PC-3 (cell line): Measurements from ENCODE around the gene ACOXL. TPM values are rescaled to one million over a fixed set of nuclear protein-coding genes. Genes with fewer than 3 reads are reported as not detected.

Experiments
- ATAC-seq: fragments of 200-7000 bp; cut with Tn5 transposase; 2 replicates; pipeline ENCODE4 v1.9.1; 2020; ENCODE audit warnings: mild to moderate bottlenecking, moderate library complexity
- BruUV-seq: library from RNA; stranded (reverse); fragments of 400-500 nt; replicated peaks from 2 replicates; lab custom pipeline; 2021; lab: Mats Ljungman, UMichigan
- CTCF ChIA-PET: fragments of 300-600 bp; sonication (Branson Sonifier 250); formaldehyde crosslinking; loops from one replicate; lab custom pipeline; 2022; ENCODE audit warnings: antibody characterized with exemption; lab: Charles Lee
- POLR2A ChIA-PET: fragments of 300-600 bp; sonication (Branson Sonifier 250); formaldehyde crosslinking; loops from one replicate; lab custom pipeline; 2022; ENCODE audit warnings: antibody characterized with exemption; ENCODE audit not compliant: unreplicated experiment; lab: Charles Lee
- DNase-seq: peaks from one replicate; pipeline ENCODE4 v3.0.0-alpha.2; 2015
- H2AFZ ChIP-seq: fragments of 300-600 bp; sonication (generic); 2 replicates; pipeline ENCODE4 v1.6.0; 2016; ENCODE audit warnings: antibody characterized with exemption, low read length
- H3F3A ChIP-seq: fragments of 300-600 bp; sonication (generic); one replicate; pipeline ENCODE4 v1.6.0; 2017; ENCODE audit warnings: antibody characterized with exemption, low read length, control low read depth, mild to moderate bottlenecking; ENCODE audit not compliant: unreplicated experiment
- H3K27ac ChIP-seq: fragments of 300-600 bp; sonication (generic); 2 replicates; pipeline ENCODE4 v1.5.1; 2016; ENCODE audit warnings: mild to moderate bottlenecking, low read length
- H3K27me3 ChIP-seq: fragments of 300-600 bp; sonication (generic); 2 replicates; pipeline ENCODE4 v1.6.1; 2016; ENCODE audit warnings: low read length, mixed read lengths
- H3K36me3 ChIP-seq: fragments of 300-600 bp; sonication (generic); 2 replicates; pipeline ENCODE4 v1.6.1; 2016; ENCODE audit warnings: low read depth, mixed run types, low read length, mixed read lengths
- H3K4me1 ChIP-seq: fragments of 300-600 bp; sonication (generic); 2 replicates; pipeline ENCODE4 v1.5.1; 2016; ENCODE audit warnings: low read length; ENCODE audit not compliant: insufficient read depth
- H3K4me2 ChIP-seq: fragments of 300-600 bp; sonication (generic); 2 replicates; pipeline ENCODE4 v1.6.0; 2016; ENCODE audit warnings: low read length
- H3K4me3 ChIP-seq: fragments of 300-600 bp; sonication (generic); 2 replicates; pipeline ENCODE4 v1.5.1; 2016; ENCODE audit warnings: mild to moderate bottlenecking, low read length, mixed read lengths
- H3K79me2 ChIP-seq: fragments of 300-600 bp; sonication (generic); 2 replicates; pipeline ENCODE4 v1.6.1; 2017; ENCODE audit warnings: low read length, mixed read lengths
- H3K9ac ChIP-seq: fragments of 300-600 bp; sonication (generic); 2 replicates; pipeline ENCODE4 v1.6.0; 2016; ENCODE audit warnings: mild to moderate bottlenecking, low read length
- H3K9me2 ChIP-seq: fragments of 300-600 bp; sonication (generic); replicated peaks from 2 replicates; pipeline ENCODE4 v1.6.1; 2016; ENCODE audit warnings: mixed run types, low read length, mixed read lengths
- H3K9me3 ChIP-seq: fragments of 300-600 bp; sonication (generic); 2 replicates; pipeline ENCODE4 v1.6.1; 2016; ENCODE audit warnings: low read length, mixed read lengths
- H4K20me1 ChIP-seq: fragments of 300-600 bp; sonication (generic); 2 replicates; pipeline ENCODE4 v1.6.1; 2016; ENCODE audit warnings: low read length, mixed read lengths
- CTCF ChIP-seq: fragments of 300-600 bp; sonication (generic); conservative IDR thresholded peaks from 2 replicates; pipeline ENCODE4 v1.5.1; 2017; ENCODE audit warnings: antibody characterized with exemption, low read depth, mild to moderate bottlenecking, low read length
- EZH2 ChIP-seq: fragments of 300-600 bp; sonication (generic); IDR thresholded peaks from one replicate; pipeline ENCODE4 v1.6.1; 2017; ENCODE audit warnings: antibody characterized with exemption, mild to moderate bottlenecking, low read length; ENCODE audit not compliant: unreplicated experiment
- EZH2phosphoT487 ChIP-seq: fragments of 300-600 bp; sonication (generic); IDR thresholded peaks from 2 replicates; pipeline ENCODE4 v1.6.1; 2018; ENCODE audit warnings: mild to moderate bottlenecking, antibody characterized with exemption, low read length, borderline replicate concordance
- intact Hi-C: fragments of 100-400 bp; cut with micrococcal nuclease; formaldehyde crosslinking; loops from 2 replicates; pipeline ENCODE4 v1.9.0; 2023
- total RNA-seq: library from RNA; depleted of rRNA; stranded (reverse); fragments of >200 nt; gene quantifications from 2 replicates; pipeline ENCODE4 v1.2.3, GENCODE V29; 2014

Gene ACOXL
- total RNA-seq, 1 experiment from 2014 or later: 16.3 TPM

DNA sequence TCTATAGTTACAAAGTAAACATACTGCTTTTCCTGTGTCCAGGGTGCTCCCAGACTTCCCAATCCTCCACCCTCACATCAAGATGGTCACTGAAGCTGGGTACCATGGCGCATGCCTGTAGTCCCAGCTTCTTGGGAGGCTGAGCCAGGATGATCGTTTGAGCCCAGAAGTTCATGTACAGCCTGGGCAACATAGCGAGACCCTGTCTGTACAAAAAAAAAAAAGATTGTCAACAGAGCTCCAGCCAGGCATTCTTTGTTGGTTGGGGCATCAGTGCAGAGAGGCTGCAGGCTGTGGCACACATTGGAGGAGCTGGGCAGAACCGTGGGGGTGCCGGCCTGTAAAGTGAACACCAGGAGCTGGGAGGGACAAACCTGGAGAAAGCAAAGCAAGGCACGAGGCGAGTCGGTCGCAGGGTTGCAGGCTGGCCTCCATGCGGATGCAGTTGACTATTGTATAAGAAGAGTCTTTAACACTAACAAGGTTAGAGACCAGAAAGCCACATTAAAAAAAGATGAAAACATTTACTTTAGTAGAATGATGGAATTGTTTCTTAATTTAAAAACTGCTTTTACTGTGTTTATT, 51.8 kb downstream of the ACOXL start:
- no peaks in the 10 kb centered on the region for H3K27me3 ChIP-seq
- H3K9me3 ChIP-seq: no peaks in the 10 kb centered on the region
- no peaks in the 10 kb centered on the region for H3K36me3 ChIP-seq
- peaks cover 7% of the 10 kb centered on the region for H3K4me1 ChIP-seq
- H3K27ac ChIP-seq: no peak overlapping the region
- no peaks in the 10 kb centered on the region for H3K9me2 ChIP-seq
- no peak overlapping the region for H3K4me3 ChIP-seq
- ChIA-PET POLR2A (no interaction called here), CTCF (no interaction called here)
- intact Hi-C loops: no loop called here
- no peak for TF ChIP-seq EZH2
- H3K9ac ChIP-seq: no peak overlapping the region
- ATAC-seq (no peak), DNase-seq (no peak)
- H2AFZ ChIP-seq: no peak overlapping the region
- H3K4me2 ChIP-seq: no peak overlapping the region
- no peaks in the 10 kb centered on the region for H4K20me1 ChIP-seq
- H3K79me2 ChIP-seq: no peaks in the 10 kb centered on the region
- BruUV-seq: no TSS peak
- H3F3A ChIP-seq: no peaks in the 10 kb centered on the region

- Histone ChIP-seq H3K4me2 (no peak overlapping the region), H3K4me3 (no peak overlapping the region), H4K20me1 (no peaks in the 10 kb centered on the region), H3K4me1 (peaks cover 7% of the 10 kb centered on the region), H3K9me3 (no peaks in the 10 kb centered on the region), H3K79me2 (no peaks in the 10 kb centered on the region), H3K27me3 (no peaks in the 10 kb centered on the region), H3K36me3 (no peaks in the 10 kb centered on the region), H3K9ac (no peak overlapping the region), H3K9me2 (no peaks in the 10 kb centered on the region), H3F3A (no peaks in the 10 kb centered on the region), H3K27ac (no peak overlapping the region), H2AFZ (no peak overlapping the region)
- intact Hi-C loops: no loop called here
- ChIA-PET CTCF (no interaction called here), POLR2A (no interaction called here)
- TF ChIP-seq EZH2: no peak
- no peak for TF ChIP-seq EZH2phosphoT487
- no peak for TF ChIP-seq CTCF
- no TSS peak for BruUV-seq
- DNase-seq (no peak), ATAC-seq (no peak)
Observed at GRCh38 chr2:110785439-110785838, 53.1 kb downstream of the ACOXL start.

- H3K9me3 ChIP-seq: no peaks in the 10 kb centered on the region
- H3K27ac ChIP-seq: no peak overlapping the region
- no peaks in the 10 kb centered on the region for H4K20me1 ChIP-seq
- BruUV-seq: no TSS peak
- H3K9ac ChIP-seq: no peak overlapping the region
- CTCF ChIA-PET: no interaction called here
- no peak for DNase-seq
- no peaks in the 10 kb centered on the region for H3K79me2 ChIP-seq
- H3K9me2 ChIP-seq: no peaks in the 10 kb centered on the region
- POLR2A ChIA-PET: no interaction called here
- peaks cover 7% of the 10 kb centered on the region for H3K4me1 ChIP-seq
- ATAC-seq: no peak
- TF ChIP-seq EZH2 (no peak), CTCF (no peak), EZH2phosphoT487 (no peak)
- no peak overlapping the region for H3K4me3 ChIP-seq
- H2AFZ ChIP-seq: no peak overlapping the region
- intact Hi-C loops: no loop called here
- H3K4me2 ChIP-seq: no peak overlapping the region
- no peaks in the 10 kb centered on the region for H3F3A ChIP-seq
- H3K36me3 ChIP-seq: no peaks in the 10 kb centered on the region
- H3K27me3 ChIP-seq: no peaks in the 10 kb centered on the region
Observed at GRCh38 chr2:110788976-110789375, 56.6 kb downstream of the ACOXL start.
